Tibial nerve (tissue), 4 donors: ENCODE data around the gene PLXDC2.

Experiments used
- EP300 ChIP-seq, 2 donors: sonication (generic); formaldehyde crosslinking; IDR thresholded peaks; one replicate each; pipeline ENCODE4 v1.6.1; 2017; ENCODE audit warnings: antibody characterized with exemption in 2 of 2, mild to moderate bottlenecking in 1 of 2
- POLR2A ChIP-seq, 2 donors: fragments of 450-650 bp; IDR thresholded peaks; one replicate each; pipeline ENCODE4 v1.6.1; 2017; ENCODE audit warnings: antibody characterized with exemption in 2 of 2, mild to moderate bottlenecking in 2 of 2, moderate library complexity in 2 of 2
- TF ChIP-seq, protein P1 (sequence below), 5 experiments: fragments of 200-600 bp in 3 of 5; fragments of 450-650 bp in 2 of 5; sonication (generic) in 3 of 5; IDR thresholded peaks; one replicate each; pipeline ENCODE4 v1.5.1; 2016 to 2019; ENCODE audit warnings: antibody characterized with exemption in 5 of 5, mild to moderate bottlenecking in 3 of 5, moderate library complexity in 2 of 5

GRCh38 chr10:19979628-19980027 is 163.4 kb downstream of the PLXDC2 start:
- TF ChIP-seq POLR2A (IDR thresholded peaks at IDR 0.05) (no peak), EP300 (IDR thresholded peaks at IDR 0.05) (no peak)
- TF ChIP-seq, protein P1, sequence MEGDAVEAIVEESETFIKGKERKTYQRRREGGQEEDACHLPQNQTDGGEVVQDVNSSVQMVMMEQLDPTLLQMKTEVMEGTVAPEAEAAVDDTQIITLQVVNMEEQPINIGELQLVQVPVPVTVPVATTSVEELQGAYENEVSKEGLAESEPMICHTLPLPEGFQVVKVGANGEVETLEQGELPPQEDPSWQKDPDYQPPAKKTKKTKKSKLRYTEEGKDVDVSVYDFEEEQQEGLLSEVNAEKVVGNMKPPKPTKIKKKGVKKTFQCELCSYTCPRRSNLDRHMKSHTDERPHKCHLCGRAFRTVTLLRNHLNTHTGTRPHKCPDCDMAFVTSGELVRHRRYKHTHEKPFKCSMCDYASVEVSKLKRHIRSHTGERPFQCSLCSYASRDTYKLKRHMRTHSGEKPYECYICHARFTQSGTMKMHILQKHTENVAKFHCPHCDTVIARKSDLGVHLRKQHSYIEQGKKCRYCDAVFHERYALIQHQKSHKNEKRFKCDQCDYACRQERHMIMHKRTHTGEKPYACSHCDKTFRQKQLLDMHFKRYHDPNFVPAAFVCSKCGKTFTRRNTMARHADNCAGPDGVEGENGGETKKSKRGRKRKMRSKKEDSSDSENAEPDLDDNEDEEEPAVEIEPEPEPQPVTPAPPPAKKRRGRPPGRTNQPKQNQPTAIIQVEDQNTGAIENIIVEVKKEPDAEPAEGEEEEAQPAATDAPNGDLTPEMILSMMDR (IDR thresholded peaks at IDR 0.05): no peak
